Peyer's patch (tissue), 4 donors: ENCODE data around the gene PCGF3. TPM values are rescaled to one million over a fixed set of nuclear protein-coding genes. Genes with fewer than 3 reads are reported as not detected.

Experiments
- DNase-seq, 3 donors: peaks; one replicate each; pipeline ENCODE4 v3.0.0-alpha.2; 2017 to 2019
- H3K27ac ChIP-seq, 4 donors: fragments of 200-600 bp; sonication (generic); one replicate each; pipeline ENCODE4 v1.5.1; 2016 to 2019
- H3K27me3 ChIP-seq, 2 donors: fragments of 200-600 bp; sonication (generic); one replicate each; pipeline ENCODE4 v1.5.1; 2019
- H3K36me3 ChIP-seq, 3 donors: fragments of 200-600 bp; sonication (generic); one replicate each; pipeline ENCODE4 v1.5.1; 2016 to 2019
- H3K4me1 ChIP-seq, 4 donors: fragments of 200-600 bp; sonication (generic); one replicate each; pipeline ENCODE4 v1.5.1; 2016 to 2019
- H3K4me3 ChIP-seq, 4 donors: fragments of 200-600 bp; sonication (generic); 1 replicate in 3 of 4; 2 replicates in 1 of 4; pipeline ENCODE4 v1.5.1; 2016 to 2019; ENCODE audit warnings: mild to moderate bottlenecking in 1 of 4
- H3K9me3 ChIP-seq, 4 donors: fragments of 200-600 bp; sonication (generic); one replicate each; pipeline ENCODE4 v1.5.1; 2016 to 2019; ENCODE audit warnings: mild to moderate bottlenecking in 1 of 4
- CTCF ChIP-seq, 6 experiments: fragments of 450-650 bp in 4 of 6; fragments of 200-600 bp in 2 of 6; sonication (generic) in 1 of 6; IDR thresholded peaks; one replicate each; pipeline ENCODE4 v1.5.1; 2017 to 2019; ENCODE audit warnings: antibody characterized with exemption in 6 of 6, mild to moderate bottlenecking in 3 of 6, moderate library complexity in 1 of 6
- POLR2A ChIP-seq, 2 donors: fragments of 450-650 bp; IDR thresholded peaks; one replicate each; pipeline ENCODE4 v1.5.1; 2017; ENCODE audit warnings: antibody characterized with exemption in 2 of 2, mild to moderate bottlenecking in 2 of 2, moderate library complexity in 2 of 2
- total RNA-seq, 4 donors: library from RNA; depleted of rRNA; stranded (reverse); fragments of >200 nt; gene quantifications; one replicate each; pipeline ENCODE4 v1.1.0, GENCODE V29; 2016

The PCGF3 gene
- total RNA-seq, 4 donors from 2014 or later = 58.3 to 168 (median 93.0) TPM

- Histone ChIP-seq H3K4me3 (peak overlapping the region; percentile 61 to 84 (median 70)), H3K27ac (peak overlapping the region in 2 of 4 donors; percentile 55 to 77)
- no peak for DNase-seq
These were observed 42.6 kb upstream of the PCGF3 start for GRCh38 chr4:663046-663437.

GRCh38 chr4:663438-664428 lies 41.9 kb upstream of the PCGF3 start:
- TF ChIP-seq POLR2A (IDR thresholded peaks at IDR 0.05) (no peak), CTCF (IDR thresholded peaks at IDR 0.05) (no peak)
- H3K9me3 ChIP-seq = no peaks in the 10 kb centered on the region
- peaks cover 0 to 8% (median 0%) of the 10 kb centered on the region in 4 donors for H3K4me1 ChIP-seq
- peak in 2 of 3 donors; percentile 81 to 87 for DNase-seq
- peak overlapping the region; percentile 48 to 77 (median 60) for H3K27ac ChIP-seq
- no peaks in the 10 kb centered on the region for H3K27me3 ChIP-seq
- H3K4me3 ChIP-seq = peak overlapping the region; percentile 61 to 84 (median 70)
- H3K36me3 ChIP-seq = no peaks in the 10 kb centered on the region

More at GRCh38 chr4:663046-663437, 42.6 kb upstream of the PCGF3 start:
- Histone ChIP-seq H3K4me1 (peaks cover 0 to 8% (median 0%) of the 10 kb centered on the region in 4 donors), H3K36me3 (no peaks in the 10 kb centered on the region), H3K27me3 (no peaks in the 10 kb centered on the region), H3K9me3 (no peaks in the 10 kb centered on the region)
- TF ChIP-seq POLR2A (IDR thresholded peaks at IDR 0.05) (no peak), CTCF (IDR thresholded peaks at IDR 0.05) (no peak)

GRCh38 chr4:664713-665231 lies 40.9 kb upstream of the PCGF3 start:
- Histone ChIP-seq H3K36me3 (no peaks in the 10 kb centered on the region), H3K4me3 (no peak overlapping the region), H3K27me3 (no peaks in the 10 kb centered on the region), H3K27ac (no peak overlapping the region), H3K4me1 (peaks cover 0 to 8% (median 0%) of the 10 kb centered on the region in 4 donors), H3K9me3 (no peaks in the 10 kb centered on the region)
- TF ChIP-seq CTCF (IDR thresholded peaks at IDR 0.05) (no peak), POLR2A (IDR thresholded peaks at IDR 0.05) (no peak)
- DNase-seq = no peak

- Histone ChIP-seq H3K9me3 (no peaks in the 10 kb centered on the region), H3K36me3 (no peaks in the 10 kb centered on the region), H3K4me3 (no peak overlapping the region), H3K4me1 (peaks cover 0 to 8% (median 0%) of the 10 kb centered on the region in 4 donors), H3K27ac (no peak overlapping the region), H3K27me3 (no peaks in the 10 kb centered on the region)
- TF ChIP-seq CTCF (IDR thresholded peaks at IDR 0.05) = no peak
- no peak for DNase-seq
These were observed 40.3 kb upstream of the PCGF3 start for GRCh38 chr4:665381-665750.

- no peak overlapping the region for H3K4me3 ChIP-seq
- H3K9me3 ChIP-seq = no peaks in the 10 kb centered on the region
- no peaks in the 10 kb centered on the region for H3K27me3 ChIP-seq
- TF ChIP-seq CTCF (IDR thresholded peaks at IDR 0.05) (no peak), POLR2A (IDR thresholded peaks at IDR 0.05) (no peak)
- peaks cover 0 to 3% (median 0%) of the 10 kb centered on the region in 3 donors for H3K36me3 ChIP-seq
- H3K4me1 ChIP-seq = peaks cover 0 to 8% (median 0%) of the 10 kb centered on the region in 4 donors
- no peak for DNase-seq
- H3K27ac ChIP-seq = no peak overlapping the region
These were observed 39.7 kb upstream of the PCGF3 start for GRCh38 chr4:665751-666435.
